SK-N-SH treated with all-trans-retinoic acid at 6 μM for 48 hours (cell line): Measurements from ENCODE around the gene GMPR2.
"Not testable (repeated sequence)": the region's sequence is repeated elsewhere in the genome, so short reads cannot be mapped to it uniquely, and the experiment has no call there.

Source experiments
- ATAC-seq: fragments of 200-7000 bp; cut with Tn5 transposase; 3 replicates; pipeline ENCODE4 v1.9.1; 2020; ENCODE audit warnings: mild to moderate bottlenecking, moderate library complexity
- ARNTL ChIP-seq: fragments of 450-650 bp; formaldehyde crosslinking; IDR thresholded peaks from 2 replicates; pipeline ENCODE4 v1.5.0; 2020; ENCODE audit warnings: low read depth, mild to moderate bottlenecking, moderate library complexity, borderline replicate concordance
- BACH2 ChIP-seq: fragments of 250-450 bp; sonication (Bioruptor Pico); IDR thresholded peaks from 2 replicates; pipeline ENCODE4 v1.9.0; 2021; ENCODE audit warnings: mild to moderate bottlenecking, borderline replicate concordance
- CREB5 ChIP-seq: fragments of 250-450 bp; sonication (Bioruptor Pico); IDR thresholded peaks from 2 replicates; pipeline ENCODE4 v1.5.1; 2020; ENCODE audit warnings: low read depth, mild to moderate bottlenecking, moderate library complexity
- CSDC2 ChIP-seq: fragments of 250-450 bp; sonication (Bioruptor Pico); IDR thresholded peaks from 2 replicates; pipeline ENCODE4 v1.5.0; 2020; ENCODE audit warnings: mild to moderate bottlenecking, moderate library complexity
- CSRNP3 ChIP-seq: fragments of 250-450 bp; sonication (Bioruptor Pico); IDR thresholded peaks from 2 replicates; pipeline ENCODE4 v1.5.1; 2021; ENCODE audit warnings: mild to moderate bottlenecking, moderate library complexity
- ESRRG ChIP-seq: fragments of 250-450 bp; sonication (Bioruptor Pico); IDR thresholded peaks from 2 replicates; pipeline ENCODE4 v1.6.1; 2021; ENCODE audit warnings: mild to moderate bottlenecking
- GLIS3 ChIP-seq: fragments of 250-450 bp; sonication (Bioruptor Pico); IDR thresholded peaks from 2 replicates; pipeline ENCODE4 v1.5.0; 2020; ENCODE audit warnings: mild to moderate bottlenecking, moderate library complexity
- ISL1 ChIP-seq: fragments of 250-450 bp; sonication (Bioruptor Pico); IDR thresholded peaks from 2 replicates; pipeline ENCODE4 v2.1.2; 2022; ENCODE audit warnings: mild to moderate bottlenecking, moderate library complexity
- OSR1 ChIP-seq: fragments of 250-450 bp; sonication (Bioruptor Pico); IDR thresholded peaks from 2 replicates; pipeline ENCODE4 v1.8.0; 2022; ENCODE audit warnings: moderate library complexity, mild to moderate bottlenecking, inconsistent platforms
- PATZ1 ChIP-seq: fragments of 250-450 bp; sonication (Bioruptor Pico); IDR thresholded peaks from 2 replicates; pipeline ENCODE4 v1.8.0; 2020; ENCODE audit warnings: mild to moderate bottlenecking, moderate library complexity, borderline replicate concordance
- POU6F1 ChIP-seq: fragments of 250-450 bp; sonication (Bioruptor Pico); IDR thresholded peaks from 2 replicates; pipeline ENCODE4 v1.8.0; 2021; ENCODE audit warnings: low read depth, mild to moderate bottlenecking, moderate library complexity, borderline replicate concordance
- PPARA ChIP-seq: fragments of 250-450 bp; sonication (Bioruptor Pico); IDR thresholded peaks from 2 replicates; pipeline ENCODE4 v1.5.0; 2020; ENCODE audit warnings: mild to moderate bottlenecking, borderline replicate concordance
- RARB ChIP-seq: fragments of 250-450 bp; sonication (Bioruptor Pico); IDR thresholded peaks from 2 replicates; pipeline ENCODE4 v1.8.0; 2021; ENCODE audit warnings: mild to moderate bottlenecking, moderate library complexity
- SNAI2 ChIP-seq: fragments of 250-450 bp; sonication (Bioruptor Pico); IDR thresholded peaks from 2 replicates; pipeline ENCODE4 v1.5.0; 2020; ENCODE audit warnings: mild to moderate bottlenecking, moderate library complexity
- TCF4 ChIP-seq: fragments of 250-450 bp; sonication (Bioruptor Pico); IDR thresholded peaks from 2 replicates; pipeline ENCODE4 v1.8.0; 2021; ENCODE audit warnings: mild to moderate bottlenecking, moderate library complexity, borderline replicate concordance
- TOX ChIP-seq: fragments of 250-450 bp; sonication (Bioruptor Pico); IDR thresholded peaks from 2 replicates; pipeline ENCODE4 v1.8.0; 2021; ENCODE audit warnings: mild to moderate bottlenecking, moderate library complexity, borderline replicate concordance
- TSHZ2 ChIP-seq: fragments of 250-450 bp; sonication (Bioruptor Pico); IDR thresholded peaks from 2 replicates; pipeline ENCODE4 v1.5.0; 2020; ENCODE audit warnings: mild to moderate bottlenecking, moderate library complexity
- ZC3H10 ChIP-seq: fragments of 250-450 bp; sonication (Bioruptor Pico); IDR thresholded peaks from 2 replicates; pipeline ENCODE4 v1.5.1; 2021; ENCODE audit warnings: mild to moderate bottlenecking, moderate library complexity
- ZFP3 ChIP-seq: fragments of 250-450 bp; sonication (Bioruptor Pico); IDR thresholded peaks from 2 replicates; pipeline ENCODE4 v1.5.0; 2020; ENCODE audit warnings: mild to moderate bottlenecking, moderate library complexity
- ZFP30 ChIP-seq: fragments of 450-650 bp; formaldehyde crosslinking; IDR thresholded peaks from 2 replicates; pipeline ENCODE4 v1.5.0; 2022; ENCODE audit warnings: mild to moderate bottlenecking, moderate library complexity
- ZNF565 ChIP-seq: fragments of 450-650 bp; formaldehyde crosslinking; conservative IDR thresholded peaks from 2 replicates; pipeline ENCODE4 v1.5.0; 2020; ENCODE audit warnings: low read depth, mild to moderate bottlenecking, moderate library complexity
- ZNF70 ChIP-seq: fragments of 450-650 bp; formaldehyde crosslinking; IDR thresholded peaks from 2 replicates; pipeline ENCODE4 v1.5.0; 2020; ENCODE audit warnings: mild to moderate bottlenecking, moderate library complexity
- ZNF8 ChIP-seq: fragments of 450-650 bp; formaldehyde crosslinking; IDR thresholded peaks from 2 replicates; pipeline ENCODE4 v1.5.0; 2020; ENCODE audit warnings: mild to moderate bottlenecking, moderate library complexity

GMPR2 gene

GRCh38 chr14:24219080-24219479 is 13.6 kb upstream of the GMPR2 start:
- TF ChIP-seq SNAI2: no peak
- TF ChIP-seq CSRNP3 (CRISPR knock-in tag): no peak
- no peak for TF ChIP-seq CSDC2 (CRISPR knock-in tag)
- TF ChIP-seq ZNF565 (CRISPR knock-in tag): no peak
- no peak for TF ChIP-seq ARNTL (CRISPR knock-in tag)
- TF ChIP-seq PPARA (CRISPR knock-in tag): no peak
- TF ChIP-seq ZFP30 (CRISPR knock-in tag): no peak
- TF ChIP-seq ZNF8: no peak
- no peak for TF ChIP-seq CREB5
- TF ChIP-seq TSHZ2 (CRISPR knock-in tag): no peak
- no peak for TF ChIP-seq ISL1 (CRISPR knock-in tag)
- no peak for TF ChIP-seq PATZ1
- TF ChIP-seq ZFP3 (CRISPR knock-in tag): no peak
- TF ChIP-seq TOX (CRISPR knock-in tag): no peak
- TF ChIP-seq RARB (CRISPR knock-in tag): no peak
- TF ChIP-seq BACH2 (CRISPR knock-in tag): no peak
- no peak for TF ChIP-seq TCF4 (CRISPR knock-in tag)
- no peak for TF ChIP-seq OSR1 (CRISPR knock-in tag)
- TF ChIP-seq GLIS3: no peak
- no peak for ATAC-seq

GRCh38 chr14:24219521-24219920 is 13.2 kb upstream of the GMPR2 start:
- no peak for TF ChIP-seq ZNF565 (CRISPR knock-in tag)
- no peak for TF ChIP-seq GLIS3
- TF ChIP-seq TOX (CRISPR knock-in tag): no peak
- TF ChIP-seq ZFP3 (CRISPR knock-in tag): no peak
- no peak for TF ChIP-seq PPARA (CRISPR knock-in tag)
- no peak for TF ChIP-seq RARB (CRISPR knock-in tag)
- no peak for TF ChIP-seq ZC3H10 (CRISPR knock-in tag)
- no peak for TF ChIP-seq CSRNP3 (CRISPR knock-in tag)
- TF ChIP-seq SNAI2: no peak
- no peak for TF ChIP-seq TCF4 (CRISPR knock-in tag)
- no peak for TF ChIP-seq ZNF70 (CRISPR knock-in tag)
- no peak for TF ChIP-seq ZNF8
- TF ChIP-seq TSHZ2 (CRISPR knock-in tag): no peak
- TF ChIP-seq PATZ1: no peak
- no peak for TF ChIP-seq ISL1 (CRISPR knock-in tag)
- no peak for TF ChIP-seq ESRRG (CRISPR knock-in tag)
- no peak for TF ChIP-seq BACH2 (CRISPR knock-in tag)
- no peak for TF ChIP-seq POU6F1 (CRISPR knock-in tag)
- TF ChIP-seq ARNTL (CRISPR knock-in tag): no peak
- TF ChIP-seq OSR1 (CRISPR knock-in tag): no peak
- no peak for ATAC-seq

GRCh38 chr14:24222987-24223386 is 9.7 kb upstream of the GMPR2 start:
- ATAC-seq: not testable (repeated sequence)
